Measurements from ENCODE around the gene MYO15B.

MYO15B gene

GRCh38 chr17:75558666-75559530 is 28.7 kb upstream of the MYO15B start:
- no peak for DNase-seq

GRCh38 chr17:75559958-75560533 is 27.6 kb upstream of the MYO15B start:
- DNase-seq = no peak

GRCh38 chr17:75561927-75562603 is 25.5 kb upstream of the MYO15B start:
- DNase-seq = no peak

- DNase-seq = no peak
These were observed 24.4 kb upstream of the MYO15B start for GRCh38 chr17:75563063-75563758.

GRCh38 chr17:75564195-75564594 is 23.4 kb upstream of the MYO15B start:
- DNase-seq = no peak

GRCh38 chr17:75565066-75565465 is 22.5 kb upstream of the MYO15B start:
- DNase-seq = no peak

- no peak for DNase-seq
These were observed 22.0 kb upstream of the MYO15B start for GRCh38 chr17:75565618-75566017.

- no peak for DNase-seq
These were observed 21.2 kb upstream of the MYO15B start for GRCh38 chr17:75566416-75566815.

- DNase-seq = no peak
These were observed 20.8 kb upstream of the MYO15B start for GRCh38 chr17:75566834-75567233.

- DNase-seq = no peak
These were observed 19.0 kb upstream of the MYO15B start for GRCh38 chr17:75568412-75569255.

- DNase-seq = no peak
These were observed 17.4 kb upstream of the MYO15B start for GRCh38 chr17:75570034-75570676.

- DNase-seq = no peak
These were observed 16.8 kb upstream of the MYO15B start for GRCh38 chr17:75570772-75571171.

GRCh38 chr17:75571197-75571884 is 16.3 kb upstream of the MYO15B start:
- no peak for DNase-seq

- no peak for DNase-seq
These were observed 15.8 kb upstream of the MYO15B start for GRCh38 chr17:75571885-75572215.

GRCh38 chr17:75572713-75573539 is 14.7 kb upstream of the MYO15B start:
- no peak for DNase-seq

GRCh38 chr17:75573540-75573957 is 14.1 kb upstream of the MYO15B start:
- no peak for DNase-seq

- no peak for DNase-seq
These were observed 13.6 kb upstream of the MYO15B start for GRCh38 chr17:75573994-75574393.

GRCh38 chr17:75574404-75575036 is 13.1 kb upstream of the MYO15B start:
- DNase-seq = no peak

GRCh38 chr17:75575197-75575596 is 12.4 kb upstream of the MYO15B start:
- no peak for DNase-seq

GRCh38 chr17:75575728-75576127 is 11.9 kb upstream of the MYO15B start:
- no peak for DNase-seq

Measured in NCI-H2081 (cell line).